Body of pancreas (tissue), 4 donors: Measurements from ENCODE around the gene CCSER2.

ENCODE experiments used
- POLR2A ChIP-seq, 3 donors: fragments of 450-650 bp; IDR thresholded peaks; one replicate each; pipeline ENCODE4 v1.6.1; 2016; ENCODE audit warnings: antibody characterized with exemption in 3 of 3, mild to moderate bottlenecking in 2 of 3
- TF ChIP-seq, protein P1 (sequence below), 7 experiments: fragments of 450-650 bp in 4 of 7; fragments of 200-600 bp in 3 of 7; sonication (generic) in 3 of 7; IDR thresholded peaks; one replicate each; pipeline ENCODE4 v1.5.1; 2016 to 2019; ENCODE audit warnings: antibody characterized with exemption in 7 of 7

DNA sequence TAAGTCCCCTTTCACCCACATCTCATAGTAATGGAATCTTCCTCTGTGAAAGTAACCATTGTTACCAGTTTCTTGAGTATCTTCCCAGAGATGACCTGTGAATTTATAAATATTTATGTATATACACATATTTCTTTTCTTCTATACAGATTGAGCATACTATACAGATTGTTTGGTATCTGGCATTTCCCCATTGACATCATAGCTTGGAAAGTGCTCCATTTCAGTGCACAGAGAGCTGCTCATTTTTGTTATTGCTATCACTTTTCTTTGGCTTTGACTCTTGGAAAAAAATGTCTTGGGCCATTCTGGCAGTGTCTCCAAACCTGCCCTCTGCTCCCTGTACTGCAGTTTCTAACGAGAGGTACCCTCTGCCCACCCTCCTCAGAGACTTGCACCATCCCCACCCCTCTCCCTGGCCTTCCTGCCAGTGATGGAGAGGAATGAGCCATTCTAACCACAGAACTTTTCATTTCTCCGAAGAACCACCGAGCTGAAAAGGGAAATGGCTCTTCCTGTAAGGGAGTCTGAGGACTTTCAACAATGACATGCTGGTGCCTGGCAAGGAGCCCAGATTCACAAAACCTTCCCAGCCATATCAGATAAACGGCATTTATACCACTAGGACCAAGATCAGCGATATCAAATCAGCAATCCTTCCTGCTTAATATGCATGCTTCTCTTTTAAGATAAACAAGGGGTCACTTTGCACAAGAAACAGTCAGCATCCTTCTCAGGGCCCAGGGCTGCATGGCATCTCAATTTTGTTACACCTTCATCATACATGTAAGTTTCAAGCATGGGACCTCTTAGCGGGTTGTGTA lies 19.7 kb upstream of the CCSER2 start:
- TF ChIP-seq, protein P1, sequence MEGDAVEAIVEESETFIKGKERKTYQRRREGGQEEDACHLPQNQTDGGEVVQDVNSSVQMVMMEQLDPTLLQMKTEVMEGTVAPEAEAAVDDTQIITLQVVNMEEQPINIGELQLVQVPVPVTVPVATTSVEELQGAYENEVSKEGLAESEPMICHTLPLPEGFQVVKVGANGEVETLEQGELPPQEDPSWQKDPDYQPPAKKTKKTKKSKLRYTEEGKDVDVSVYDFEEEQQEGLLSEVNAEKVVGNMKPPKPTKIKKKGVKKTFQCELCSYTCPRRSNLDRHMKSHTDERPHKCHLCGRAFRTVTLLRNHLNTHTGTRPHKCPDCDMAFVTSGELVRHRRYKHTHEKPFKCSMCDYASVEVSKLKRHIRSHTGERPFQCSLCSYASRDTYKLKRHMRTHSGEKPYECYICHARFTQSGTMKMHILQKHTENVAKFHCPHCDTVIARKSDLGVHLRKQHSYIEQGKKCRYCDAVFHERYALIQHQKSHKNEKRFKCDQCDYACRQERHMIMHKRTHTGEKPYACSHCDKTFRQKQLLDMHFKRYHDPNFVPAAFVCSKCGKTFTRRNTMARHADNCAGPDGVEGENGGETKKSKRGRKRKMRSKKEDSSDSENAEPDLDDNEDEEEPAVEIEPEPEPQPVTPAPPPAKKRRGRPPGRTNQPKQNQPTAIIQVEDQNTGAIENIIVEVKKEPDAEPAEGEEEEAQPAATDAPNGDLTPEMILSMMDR (IDR thresholded peaks at IDR 0.05) = no peak
- no peak for TF ChIP-seq POLR2A (IDR thresholded peaks at IDR 0.05)
